ENCODE results near the gene TLR4.

GRCh38 chr9:117768750-117769395 lies 64.7 kb downstream of the TLR4 start:
- TF ChIP-seq ESRRA (IDR thresholded peaks at IDR 0.05; ENCODE audit: borderline replicate concordance, low read length) (no peak), CTCF (IDR thresholded peaks at IDR 0.05) (no peak), CEBPB (IDR thresholded peaks at IDR 0.05) (no peak), FOSL2 (IDR thresholded peaks at IDR 0.05) (no peak), FOSL2 (CRISPR knock-in tag; IDR thresholded peaks at IDR 0.05) (no peak), CHD2 (IDR thresholded peaks at IDR 0.05; ENCODE audit: low read length, partially characterized antibody) (no peak), GATA3 (IDR thresholded peaks at IDR 0.05; ENCODE audit: borderline replicate concordance) (no peak), ZC3H11A (IDR thresholded peaks at IDR 0.05) (no peak)

Data from A549 (cell line).